Adipocyte (in vitro differentiated cells): ENCODE results near the gene TMEM222.
"Not testable (repeated sequence)": the region's sequence is repeated elsewhere in the genome, so short reads cannot be mapped to it uniquely, and the experiment has no call there.

Experiments
- DNase-seq: peaks from one replicate; pipeline ENCODE4 v3.0.0-alpha.2; 2015; ENCODE audit warnings: low read depth
- H3K27me3 ChIP-seq: replicated peaks from 2 replicates; pipeline ENCODE4 v1.7.0; 2013; ENCODE audit warnings: mild to moderate bottlenecking, low read length, moderate library complexity; ENCODE audit not compliant: control insufficient read depth, insufficient read depth
- H3K36me3 ChIP-seq: 2 replicates; pipeline ENCODE4 v1.7.0; 2013; ENCODE audit warnings: low read length, mild to moderate bottlenecking, moderate library complexity; ENCODE audit not compliant: control insufficient read depth, insufficient read depth, severe bottlenecking
- H3K4me1 ChIP-seq: 2 replicates; pipeline ENCODE4 v1.7.0; 2013; ENCODE audit warnings: mild to moderate bottlenecking, low read length, moderate library complexity; ENCODE audit not compliant: control insufficient read depth, insufficient read depth
- H3K4me3 ChIP-seq: 2 replicates; pipeline ENCODE4 v1.7.0; 2013; ENCODE audit warnings: mild to moderate bottlenecking, low read length, moderate library complexity
- H3K9ac ChIP-seq: 2 replicates; pipeline ENCODE4 v1.7.0; 2013; ENCODE audit warnings: mild to moderate bottlenecking, low read length, moderate library complexity
- H3K9me3 ChIP-seq: 2 replicates; pipeline ENCODE4 v1.7.0; 2013; ENCODE audit warnings: mild to moderate bottlenecking, low read length, moderate library complexity; ENCODE audit not compliant: control insufficient read depth

TMEM222 gene

DNA sequence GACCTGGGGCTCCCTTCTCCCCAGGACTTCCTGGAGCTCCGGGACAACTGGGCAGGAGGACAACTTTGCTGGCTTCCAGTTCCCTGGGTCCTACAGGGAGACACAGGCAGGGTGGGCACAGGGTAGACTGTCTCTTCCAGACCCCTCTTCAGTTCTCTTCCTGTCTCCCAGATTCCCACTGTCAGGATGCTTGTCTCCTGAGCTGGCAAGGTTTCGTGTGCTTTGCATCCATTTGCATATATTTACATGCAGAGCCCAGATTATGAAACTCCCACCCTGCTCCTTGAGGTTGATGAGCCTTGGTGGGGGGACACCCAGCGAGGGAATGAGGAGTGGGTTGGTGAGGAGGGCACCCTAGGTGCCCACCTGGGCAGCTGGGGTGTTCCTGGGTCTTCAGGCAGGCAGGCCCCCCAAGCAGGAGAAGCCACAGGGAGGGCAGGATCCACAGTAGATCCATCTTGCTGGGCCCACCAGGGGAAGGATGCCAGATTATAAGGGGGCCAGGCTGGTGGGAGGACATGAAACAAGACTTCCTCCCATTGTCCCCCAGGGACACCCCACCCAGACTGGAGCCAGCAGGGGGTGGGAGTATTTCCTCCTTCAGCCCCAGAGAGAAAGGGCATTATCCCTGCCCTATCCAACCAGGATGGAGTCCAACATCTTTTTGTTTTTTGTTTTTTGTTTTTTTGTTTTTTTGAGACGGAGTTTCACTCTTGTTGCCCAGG lies 52.6 kb downstream of the TMEM222 start, which contains the start of gene FCN3:
FCN3 (minus strand) TSS at position 463 of the 725 bp plus-strand sequence; CDS start at position 457, 6 bp downstream.
- Histone ChIP-seq H3K9ac (no peak within 1 kb of the TSS), H3K9me3 (no peaks in the 10 kb centered on the region)

DNA sequence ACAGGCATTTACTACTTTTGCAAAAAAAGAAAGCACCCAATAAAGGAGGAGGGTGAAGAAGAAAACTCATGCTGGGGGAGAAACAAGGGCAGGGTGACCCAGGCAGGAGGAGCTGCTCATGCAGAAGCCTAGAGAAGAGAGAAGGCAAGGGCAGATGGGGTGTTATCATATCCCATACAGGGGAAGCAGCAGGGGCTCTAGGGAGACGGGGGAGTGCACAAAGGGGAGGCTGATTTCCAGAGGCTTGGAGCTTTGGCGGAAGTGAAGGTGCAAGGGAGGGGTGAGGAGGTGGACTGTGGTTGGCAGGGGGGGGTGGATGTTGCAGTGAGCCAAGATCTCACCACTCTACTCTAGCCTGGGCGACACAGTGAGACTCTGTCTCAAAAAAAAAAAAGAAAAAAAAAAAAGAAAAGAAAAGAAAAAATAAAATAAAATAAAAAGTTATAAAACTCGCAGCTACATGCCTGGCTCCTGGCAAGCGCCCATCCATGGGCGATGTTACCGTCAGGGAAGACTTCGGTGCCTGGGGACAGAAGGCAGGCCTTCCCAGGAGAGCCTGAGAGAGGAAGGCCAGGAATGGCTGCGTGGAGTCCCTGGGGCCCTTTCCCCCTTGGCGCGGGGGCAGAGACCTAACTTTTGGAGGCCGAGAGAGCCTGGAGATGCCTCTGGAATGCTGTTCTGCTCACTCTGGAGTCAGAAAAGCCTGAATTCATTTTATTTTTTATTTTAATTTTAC lies 56.0 kb downstream of the TMEM222 start:
- Histone ChIP-seq H3K36me3 (no peaks in the 10 kb centered on the region), H3K9me3 (no peaks in the 10 kb centered on the region), H3K4me1 (peaks cover 7% of the 10 kb centered on the region), H3K27me3 (peaks cover 6% of the 10 kb centered on the region), H3K4me3 (no peak overlapping the region), H3K9ac (no peak overlapping the region)
- no peak for DNase-seq

More for the DNA sequence above, 52.6 kb downstream of the TMEM222 start, which contains the start of gene FCN3:
- Histone ChIP-seq H3K4me1 (no peaks in the 10 kb centered on the region), H3K4me3 (no peak within 1 kb of the TSS), H3K36me3 (no peaks in the 10 kb centered on the region), H3K27me3 (no peaks in the 10 kb centered on the region)
- no peak for DNase-seq

- no peak for DNase-seq
- Histone ChIP-seq H3K4me3 (no peak overlapping the region), H3K9ac (no peak overlapping the region), H3K9me3 (no peaks in the 10 kb centered on the region), H3K27me3 (peaks cover 6% of the 10 kb centered on the region), H3K4me1 (peaks cover 7% of the 10 kb centered on the region), H3K36me3 (no peaks in the 10 kb centered on the region)
Observed at GRCh38 chr1:27379564-27380122, 57.7 kb downstream of the TMEM222 start.

DNA sequence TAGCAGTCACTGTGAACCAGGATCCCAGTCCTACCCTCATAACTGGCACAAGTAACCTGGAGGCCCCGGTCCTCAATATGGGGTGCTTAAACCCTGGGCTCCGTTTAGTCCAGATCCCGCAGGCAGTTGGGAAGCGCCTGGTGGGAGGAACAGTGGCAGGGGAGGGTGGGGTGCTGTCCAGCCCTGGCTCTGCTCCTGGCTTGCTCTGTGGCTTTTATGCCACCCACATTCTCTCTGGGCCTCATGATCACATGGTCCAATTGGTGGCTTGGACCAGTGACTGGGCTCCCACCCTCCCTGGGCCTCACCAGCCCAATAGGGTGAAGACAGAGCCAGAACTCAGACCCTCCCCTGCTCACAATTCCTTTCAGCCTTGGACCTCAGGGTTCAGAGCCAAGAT lies 58.3 kb downstream of the TMEM222 start:
- H3K36me3 ChIP-seq = no peaks in the 10 kb centered on the region

DNA sequence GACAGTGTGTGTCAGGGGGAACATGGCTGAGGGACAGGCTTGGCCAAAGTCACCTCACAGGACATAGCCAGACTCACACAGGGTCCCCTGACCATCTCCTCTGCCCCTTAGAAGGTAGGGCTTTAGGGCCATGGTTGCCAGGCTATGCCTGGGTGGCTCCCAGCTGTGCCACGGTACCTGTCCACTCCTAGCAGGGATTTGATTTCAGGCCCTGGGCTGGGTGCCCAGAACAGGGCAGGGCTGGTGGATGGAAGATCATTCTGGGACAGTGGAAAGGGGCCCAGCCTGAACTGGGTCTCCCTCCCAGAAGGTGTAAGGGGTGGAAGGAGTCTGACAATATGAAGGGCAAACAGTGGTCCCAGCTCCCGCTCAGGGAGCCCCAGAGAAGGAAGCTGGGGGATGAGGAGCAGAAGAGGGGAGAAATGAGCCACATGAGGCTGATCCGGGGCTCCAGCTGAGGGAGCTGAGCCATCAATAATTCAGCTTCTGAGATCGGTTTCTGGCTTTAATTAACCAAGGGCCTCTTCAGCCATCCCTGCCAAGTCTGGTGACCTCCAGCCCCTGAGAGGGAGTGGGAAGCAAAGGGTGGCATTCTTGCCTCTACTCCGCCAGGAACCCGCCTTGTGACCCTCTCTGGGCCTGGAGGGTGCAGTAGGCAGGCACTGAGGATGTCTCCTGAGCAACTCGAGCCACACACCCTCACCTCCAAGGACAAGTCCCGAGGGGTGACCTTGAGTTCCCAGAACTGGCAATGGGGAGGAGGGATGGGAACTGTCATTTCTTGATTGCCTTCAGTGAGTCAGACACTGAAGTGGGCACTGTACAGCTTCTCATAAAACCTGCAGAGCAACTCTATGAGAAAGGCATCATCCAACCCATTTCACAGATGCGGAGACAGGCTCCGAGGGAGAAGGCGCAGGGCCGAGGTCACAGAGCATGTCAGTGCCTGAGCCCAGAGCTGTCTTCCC lies 59.1 kb downstream of the TMEM222 start:
- Histone ChIP-seq H3K27me3 (peaks cover 8% of the 10 kb centered on the region), H3K9me3 (no peaks in the 10 kb centered on the region), H3K4me3 (no peak overlapping the region), H3K9ac (no peak overlapping the region), H3K4me1 (peaks cover 7% of the 10 kb centered on the region), H3K36me3 (no peaks in the 10 kb centered on the region)
- peak; percentile 60 for DNase-seq

More for the DNA sequence above, 58.3 kb downstream of the TMEM222 start:
- DNase-seq = peak; percentile 31
- Histone ChIP-seq H3K4me3 (no peak overlapping the region), H3K27me3 (peaks cover 6% of the 10 kb centered on the region), H3K9ac (no peak overlapping the region), H3K4me1 (peaks cover 7% of the 10 kb centered on the region), H3K9me3 (no peaks in the 10 kb centered on the region)

DNA sequence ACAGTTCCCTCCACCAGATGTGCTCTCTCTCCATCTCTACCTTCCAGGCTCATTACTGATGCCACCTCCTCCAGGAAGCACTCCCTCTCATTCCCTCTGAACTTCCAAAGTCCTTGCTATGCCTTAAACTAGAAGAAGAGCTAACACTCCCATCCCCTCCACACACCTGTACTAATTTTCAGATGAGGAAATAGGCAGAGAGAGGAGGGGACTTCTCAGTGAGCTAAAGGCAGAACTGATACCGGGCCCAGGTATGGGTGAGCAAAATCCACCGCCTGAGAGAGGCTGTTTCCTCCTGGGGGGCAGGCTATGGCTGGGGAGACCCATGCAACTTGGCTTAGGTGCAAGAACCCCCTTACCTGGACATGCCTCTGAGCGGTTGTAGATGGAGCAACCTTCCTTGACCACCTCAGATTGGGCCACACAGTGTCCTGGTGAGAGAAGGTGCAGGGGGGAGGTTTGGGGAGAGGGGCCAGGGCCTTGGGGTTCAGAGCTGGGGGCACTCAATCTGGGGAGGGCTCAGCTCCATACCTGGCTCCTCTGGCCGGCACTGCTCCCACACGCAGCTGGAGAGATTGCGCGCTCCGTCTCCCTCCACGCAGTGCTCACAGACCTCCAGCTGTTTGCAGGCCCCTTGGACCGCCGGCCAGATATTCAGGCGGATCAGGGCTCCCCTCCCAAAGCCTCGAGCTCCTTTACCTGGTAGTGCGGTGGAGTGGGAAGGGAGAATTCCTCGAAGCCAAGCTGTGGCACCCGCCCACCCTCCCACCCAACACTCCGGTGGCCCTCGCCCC lies 60.2 kb downstream of the TMEM222 start:
- DNase-seq = no peak
- H3K9ac ChIP-seq = no peak overlapping the region

GRCh38 chr1:27383039-27383605 lies 61.2 kb downstream of the TMEM222 start, which contains the start of gene CD164L2:
CD164L2 (minus strand) TSS chr1:27383333; CDS start chr1:27383239, 94 bp downstream.
- DNase-seq = no peak
- Histone ChIP-seq H3K27me3 (peaks cover 13% of the 10 kb centered on the region), H3K9ac (no peak within 1 kb of the TSS), H3K9me3 (no peaks in the 10 kb centered on the region), H3K36me3 (no peaks in the 10 kb centered on the region), H3K4me3 (no peak within 1 kb of the TSS), H3K4me1 (peaks cover 7% of the 10 kb centered on the region)

More for the DNA sequence above, 60.2 kb downstream of the TMEM222 start:
- Histone ChIP-seq H3K9me3 (no peaks in the 10 kb centered on the region), H3K36me3 (no peaks in the 10 kb centered on the region), H3K27me3 (peaks cover 13% of the 10 kb centered on the region), H3K4me3 (no peak overlapping the region), H3K4me1 (peaks cover 7% of the 10 kb centered on the region)

- no peak for DNase-seq
- H3K4me3 ChIP-seq = no peak overlapping the region
- H3K4me1 ChIP-seq = peaks cover 7% of the 10 kb centered on the region
- H3K9ac ChIP-seq = no peak overlapping the region
- no peaks in the 10 kb centered on the region for H3K36me3 ChIP-seq
- H3K27me3 ChIP-seq = peaks cover 13% of the 10 kb centered on the region
- no peaks in the 10 kb centered on the region for H3K9me3 ChIP-seq
Observed at GRCh38 chr1:27383661-27384060, 61.7 kb downstream of the TMEM222 start.

GRCh38 chr1:27384797-27385196 lies 62.8 kb downstream of the TMEM222 start:
- H3K27me3 ChIP-seq = peaks cover 13% of the 10 kb centered on the region
- not testable (repeated sequence) for DNase-seq, H3K9me3 ChIP-seq, H3K4me3 ChIP-seq, H3K9ac ChIP-seq, H3K4me1 ChIP-seq, H3K36me3 ChIP-seq
